NCI-H187 treated with DMSO at 0.1 percent for 48 hours (cell line): ENCODE data around the gene EDAR.

Source experiments
- DNase-seq: peaks from one replicate; lab custom pipeline; 2025; lab: John Stamatoyannopoulos, UW

The EDAR gene

DNA sequence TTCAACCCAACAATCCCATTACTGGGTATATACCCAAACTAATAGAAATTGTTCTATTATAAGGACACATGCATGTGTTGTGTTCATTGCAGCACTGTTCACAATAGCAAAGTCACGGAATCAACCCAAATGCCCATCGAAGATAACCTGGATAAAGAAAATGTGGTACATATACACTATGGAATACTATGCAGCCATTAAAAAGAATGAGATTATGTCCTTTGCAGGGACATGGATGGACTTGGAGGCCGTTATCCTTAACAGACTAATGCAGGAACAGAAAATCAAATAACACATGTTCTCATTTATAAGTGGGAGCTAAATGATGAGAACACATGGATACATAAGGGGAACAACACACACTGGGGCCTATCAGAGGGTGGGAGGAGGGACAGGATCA, 136.6 kb downstream of the EDAR start:
- DNase-seq: no peak

GRCh38 chr2:108847000-108847399, 142.0 kb downstream of the EDAR start:
- no peak for DNase-seq

DNA sequence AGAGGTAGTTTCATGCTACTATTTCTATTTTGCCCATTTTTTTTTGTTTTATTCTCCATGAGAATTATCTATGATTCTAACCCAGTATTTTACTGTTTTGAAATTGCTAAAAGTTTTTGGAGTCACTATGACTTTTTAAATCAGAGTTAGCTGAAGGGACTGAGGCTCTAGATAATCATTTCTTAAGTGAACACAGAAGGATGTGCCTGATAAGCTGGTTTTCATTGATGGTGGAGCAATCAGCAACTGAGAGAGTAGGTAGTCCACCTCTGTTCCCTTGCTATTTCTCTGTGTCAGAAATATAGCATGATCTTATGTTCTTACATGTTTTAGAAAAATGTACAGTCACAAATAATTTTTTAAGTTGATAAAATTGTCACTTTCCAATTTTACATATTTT, 143.1 kb downstream of the EDAR start:
- DNase-seq: no peak
